ENCODE measurements around the gene TM9SF4. TPM values are rescaled to one million over a fixed set of nuclear protein-coding genes. Genes with fewer than 3 reads are reported as not detected.
A peak's percentile ranks its signal among the peaks of the same experiment; 100 is the strongest.

Gene TM9SF4
- total RNA-seq, 1 experiment from 2014 or later, result 67.8 TPM

DNA sequence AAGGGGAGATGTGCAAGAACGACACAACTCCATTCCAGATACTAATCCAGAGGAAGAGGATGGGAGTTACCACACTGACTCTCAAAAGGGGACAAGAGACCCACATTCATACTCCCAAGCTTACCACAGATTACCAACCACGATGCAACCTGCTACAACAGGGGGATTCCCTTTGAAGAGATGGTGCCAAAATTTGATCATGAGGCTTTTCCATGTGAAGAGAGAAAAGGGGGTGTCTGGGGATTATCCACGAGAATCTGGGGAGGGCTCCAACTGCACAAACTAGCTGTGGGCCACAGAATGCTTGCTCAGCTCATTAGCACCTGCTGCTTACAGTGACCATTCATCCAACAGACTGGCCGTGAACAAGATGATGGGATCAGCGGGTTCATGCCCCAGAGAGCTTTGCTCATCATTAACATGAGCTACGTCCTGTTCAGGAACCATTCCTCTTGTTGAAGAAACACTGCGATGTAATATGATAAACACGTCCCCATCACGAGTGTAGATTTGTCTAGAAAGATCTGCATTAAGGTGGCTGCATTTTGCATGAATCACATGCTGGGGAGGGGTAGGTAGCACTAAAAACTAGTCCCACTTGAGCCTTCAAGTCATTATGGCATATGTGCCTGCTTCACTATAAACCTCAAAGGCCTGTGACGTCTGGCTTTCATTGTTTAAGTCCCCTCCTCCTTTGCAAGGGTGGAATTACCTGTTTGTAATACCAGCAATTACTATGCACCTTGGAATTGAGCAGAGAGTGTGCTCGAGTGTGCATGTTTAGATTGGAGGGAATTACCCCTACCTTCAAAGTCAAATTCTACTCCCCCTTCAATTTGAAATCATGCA is 94.1 kb downstream of the TM9SF4 start:
- Histone ChIP-seq H3K79me2 (ENCODE audit: low read depth) (peaks cover 66% of the 10 kb centered on the region), H3K9me2 (ENCODE audit: insufficient read depth) (no peaks in the 10 kb centered on the region), H2AFZ (no peak overlapping the region), H3K27me3 (ENCODE audit: insufficient read depth, low read depth) (no peaks in the 10 kb centered on the region), H3F3A (ENCODE audit: insufficient read depth, low read depth) (peaks cover 12% of the 10 kb centered on the region; the same call in 1 of the 2 replicates), H3K4me2 (no peak overlapping the region), H3K4me1 (replicated peaks; ENCODE audit: insufficient read depth) (peaks cover 33% of the 10 kb centered on the region), H3K4me3 (no peak overlapping the region), H4K20me1 (ENCODE audit: insufficient read depth) (peaks cover 51% of the 10 kb centered on the region), H3K27ac (peak overlapping the region; percentile 23; the same call in 1 of the 2 replicates), H3K36me3 (ENCODE audit: low read depth) (peaks cover 12% of the 10 kb centered on the region), H3K9me3 (ENCODE audit: insufficient read depth, low read depth) (no peaks in the 10 kb centered on the region)
- intact Hi-C loops (cut with micrococcal nuclease; ENCODE audit: unreplicated experiment), result no loop called here
- POLR2A ChIA-PET (ENCODE audit: unreplicated experiment), result no interaction called here
- TF ChIP-seq, protein P1, sequence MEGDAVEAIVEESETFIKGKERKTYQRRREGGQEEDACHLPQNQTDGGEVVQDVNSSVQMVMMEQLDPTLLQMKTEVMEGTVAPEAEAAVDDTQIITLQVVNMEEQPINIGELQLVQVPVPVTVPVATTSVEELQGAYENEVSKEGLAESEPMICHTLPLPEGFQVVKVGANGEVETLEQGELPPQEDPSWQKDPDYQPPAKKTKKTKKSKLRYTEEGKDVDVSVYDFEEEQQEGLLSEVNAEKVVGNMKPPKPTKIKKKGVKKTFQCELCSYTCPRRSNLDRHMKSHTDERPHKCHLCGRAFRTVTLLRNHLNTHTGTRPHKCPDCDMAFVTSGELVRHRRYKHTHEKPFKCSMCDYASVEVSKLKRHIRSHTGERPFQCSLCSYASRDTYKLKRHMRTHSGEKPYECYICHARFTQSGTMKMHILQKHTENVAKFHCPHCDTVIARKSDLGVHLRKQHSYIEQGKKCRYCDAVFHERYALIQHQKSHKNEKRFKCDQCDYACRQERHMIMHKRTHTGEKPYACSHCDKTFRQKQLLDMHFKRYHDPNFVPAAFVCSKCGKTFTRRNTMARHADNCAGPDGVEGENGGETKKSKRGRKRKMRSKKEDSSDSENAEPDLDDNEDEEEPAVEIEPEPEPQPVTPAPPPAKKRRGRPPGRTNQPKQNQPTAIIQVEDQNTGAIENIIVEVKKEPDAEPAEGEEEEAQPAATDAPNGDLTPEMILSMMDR (conservative IDR thresholded peaks at IDR 0.05), result no peak
- TF ChIP-seq EZH2 (IDR thresholded peaks at IDR 0.05; ENCODE audit: low read depth), result no peak
- peak in 1 of 2 experiments; percentile 9 for DNase-seq
- BruUV-seq (replicated peaks), result no TSS peak
- CTCF ChIA-PET, result no interaction called here

GRCh38 chr20:32204205-32205109 is 94.9 kb downstream of the TM9SF4 start:
- Histone ChIP-seq H3F3A (ENCODE audit: insufficient read depth, low read depth) (peaks cover 20% of the 10 kb centered on the region; the same call in 1 of the 2 replicates), H3K27ac (peak overlapping the region; percentile 23), H3K4me3 (no peak overlapping the region), H3K9me2 (ENCODE audit: insufficient read depth) (no peaks in the 10 kb centered on the region), H2AFZ (no peak overlapping the region), H3K4me2 (peak overlapping the region; percentile 99), H3K36me3 (ENCODE audit: low read depth) (peaks cover 12% of the 10 kb centered on the region), H3K4me1 (replicated peaks; ENCODE audit: insufficient read depth) (peaks cover 41% of the 10 kb centered on the region), H4K20me1 (ENCODE audit: insufficient read depth) (peaks cover 42% of the 10 kb centered on the region), H3K27me3 (ENCODE audit: insufficient read depth, low read depth) (no peaks in the 10 kb centered on the region), H3K79me2 (ENCODE audit: low read depth) (peaks cover 71% of the 10 kb centered on the region), H3K9me3 (ENCODE audit: insufficient read depth, low read depth) (no peaks in the 10 kb centered on the region)
- TF ChIP-seq, protein P1 (conservative IDR thresholded peaks at IDR 0.05), result no peak
- ChIA-PET POLR2A (ENCODE audit: unreplicated experiment) (interaction anchor here (0.6 kb wide), 1 partner anchor 271 kb away, joined by 3 read pairs; no protein-coding TSS in a partner anchor), CTCF (no interaction called here)
- no TSS peak for BruUV-seq (replicated peaks)
- intact Hi-C loops (cut with micrococcal nuclease; ENCODE audit: unreplicated experiment), result loop anchor here (5.0 kb wide), 2 partner anchors 73 to 128 kb away; partner anchors contain the start of gene KIF3B
- peak in 1 of 2 experiments; percentile 45 for DNase-seq
